ENCODE results near the gene SPATA45. TPM values are rescaled to one million over a fixed set of nuclear protein-coding genes. Genes with fewer than 3 reads are reported as not detected.

Gene SPATA45
- total and polyA plus RNA-seq, 2 of the 13 experiments (the other 11 are each of a cell fraction or from before 2014, with no cell fraction given): 0.17 to 0.64 TPM

DNA sequence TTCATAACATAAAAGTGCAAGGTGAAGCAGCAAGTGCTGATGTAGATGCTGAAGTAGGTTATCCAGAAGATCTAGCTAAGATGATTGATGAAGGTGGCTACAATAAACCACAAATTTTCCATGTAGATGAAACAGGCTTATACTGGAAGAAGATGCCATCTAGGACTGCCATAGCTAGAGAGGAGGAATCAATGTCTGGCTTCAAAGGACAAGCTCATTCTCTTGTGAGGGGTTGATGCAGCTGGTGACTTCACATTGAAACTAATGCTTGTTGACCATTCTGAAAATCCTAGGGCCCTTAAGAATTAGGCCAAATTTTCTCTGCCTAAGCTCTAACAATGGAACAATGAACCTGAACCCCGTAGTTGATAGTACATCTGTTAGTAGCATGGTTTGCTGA, 44.7 kb upstream of the SPATA45 start:
- Histone ChIP-seq H3K27ac (ENCODE audit: extremely low read length, insufficient read depth, low read length) (no peak overlapping the region), H3K9ac (ENCODE audit: insufficient read depth, low read depth, low read length) (no peak overlapping the region), H3K4me1 (ENCODE audit: insufficient read depth, low read length) (no peaks in the 10 kb centered on the region), H4K20me1 (ENCODE audit: insufficient read depth, low read length) (no peaks in the 10 kb centered on the region), H3K27me3 (ENCODE audit: control insufficient read depth in 1 of 2, insufficient read depth in 2 of 2, low read length in 2 of 2) (no peaks in the 10 kb centered on the region; a peak in 1 of 5 replicates), H3K4me2 (ENCODE audit: low read depth, low read length) (no peak overlapping the region), H3K36me3 (replicated peaks in 1 of 2; ENCODE audit: control insufficient read depth in 1 of 2, insufficient read depth in 2 of 2, low read length in 2 of 2) (peaks cover 14 to 81% of the 10 kb centered on the region in 2 experiments), H2AFZ (ENCODE audit: low read length) (no peak overlapping the region), H3K79me2 (ENCODE audit: insufficient read depth, low read length) (no peaks in the 10 kb centered on the region), H3K4me3 (replicated peaks in 1 of 3; ENCODE audit: insufficient read depth in 1 of 3, low read depth in 2 of 3, low read length in 3 of 3) (no peak overlapping the region), H3K9me3 (ENCODE audit: low read length) (no peaks in the 10 kb centered on the region)
- no peak for ATAC-seq
- intact Hi-C loops (cut with micrococcal nuclease; ENCODE audit: unreplicated experiment) (no loop called here), in situ Hi-C loops (cut with HindIII; ENCODE audit: extremely low pct_ligation_motif_present, low pct_unique_long_range_greater_than_20kb) (no loop called here)
- ChIA-PET CTCF (ENCODE audit: low intra/inter-chr PET ratio, low total read pairs) (no interaction called here), POLR2A (no interaction called here)
- no peak for DNase-seq (ENCODE audit: low spot score)
- FAIRE-seq: no peak
- no TSS peak for BruUV-seq (replicated peaks)
- 100% methylated on average over 1 of the region's 1 CpG for WGBS (ENCODE audit: low lambda C conversion rate)
- TF ChIP-seq MTA3 (CRISPR knock-in tag; IDR thresholded peaks at IDR 0.05) (no peak), ZNF577 (CRISPR knock-in tag; IDR thresholded peaks at IDR 0.05; ENCODE audit: borderline replicate concordance, low read depth) (no peak), GATAD1 (CRISPR knock-in tag; IDR thresholded peaks at IDR 0.05) (no peak), ZNF644 (CRISPR knock-in tag; IDR thresholded peaks at IDR 0.05; ENCODE audit: low read depth) (no peak), HDAC6 (IDR thresholded peaks at IDR 0.05; ENCODE audit: low read depth, low read length) (no peak), ZNF510 (CRISPR knock-in tag; IDR thresholded peaks at IDR 0.05; ENCODE audit: low read depth) (no peak), ZNF350 (CRISPR knock-in tag; IDR thresholded peaks at IDR 0.05; ENCODE audit: borderline replicate concordance, low read depth) (no peak), ZNF451 (CRISPR knock-in tag; IDR thresholded peaks at IDR 0.05) (no peak), PRDM15 (CRISPR knock-in tag; IDR thresholded peaks at IDR 0.05) (no peak), TBP (CRISPR knock-in tag; IDR thresholded peaks at IDR 0.05) (no peak), HNF4A (CRISPR knock-in tag; IDR thresholded peaks at IDR 0.05) (no peak), BCLAF1 (IDR thresholded peaks at IDR 0.05) (no peak), TOE1 (CRISPR knock-in tag; IDR thresholded peaks at IDR 0.05) (no peak), ZBTB34 (CRISPR knock-in tag; IDR thresholded peaks at IDR 0.05) (no peak), ZNF652 (CRISPR knock-in tag; IDR thresholded peaks at IDR 0.05; ENCODE audit: borderline replicate concordance, low read depth) (no peak)
- TF ChIP-seq, protein P1, sequence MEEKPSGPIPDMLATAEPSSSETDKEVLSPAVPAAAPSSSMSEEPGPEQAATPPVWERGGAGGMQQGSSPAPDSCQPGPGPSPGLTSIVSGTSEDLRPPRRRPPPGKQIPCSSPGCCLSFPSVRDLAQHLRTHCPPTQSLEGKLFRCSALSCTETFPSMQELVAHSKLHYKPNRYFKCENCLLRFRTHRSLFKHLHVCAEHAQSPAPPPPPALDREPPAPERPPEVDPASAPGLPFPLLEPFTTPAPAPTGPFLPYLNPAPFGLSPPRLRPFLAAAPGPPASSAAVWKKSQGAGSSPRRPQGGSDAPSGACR (CRISPR knock-in tag; IDR thresholded peaks at IDR 0.05): no peak
- TF ChIP-seq, protein P2, sequence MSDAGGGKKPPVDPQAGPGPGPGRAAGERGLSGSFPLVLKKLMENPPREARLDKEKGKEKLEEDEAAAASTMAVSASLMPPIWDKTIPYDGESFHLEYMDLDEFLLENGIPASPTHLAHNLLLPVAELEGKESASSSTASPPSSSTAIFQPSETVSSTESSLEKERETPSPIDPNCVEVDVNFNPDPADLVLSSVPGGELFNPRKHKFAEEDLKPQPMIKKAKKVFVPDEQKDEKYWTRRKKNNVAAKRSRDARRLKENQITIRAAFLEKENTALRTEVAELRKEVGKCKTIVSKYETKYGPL (CRISPR knock-in tag; IDR thresholded peaks at IDR 0.05): no peak

All from HepG2 (cell line).